HG03025 (cell line): ENCODE measurements around the gene GALNT6.

Source experiments
- ATAC-seq: cut with Tn5 transposase; IDR thresholded peaks from one replicate; pipeline ENCODE4 v1.9.1; 2021; ENCODE audit warnings: mild to moderate bottlenecking, moderate library complexity; ENCODE audit not compliant: unreplicated experiment, low FRiP score

GALNT6 gene

DNA sequence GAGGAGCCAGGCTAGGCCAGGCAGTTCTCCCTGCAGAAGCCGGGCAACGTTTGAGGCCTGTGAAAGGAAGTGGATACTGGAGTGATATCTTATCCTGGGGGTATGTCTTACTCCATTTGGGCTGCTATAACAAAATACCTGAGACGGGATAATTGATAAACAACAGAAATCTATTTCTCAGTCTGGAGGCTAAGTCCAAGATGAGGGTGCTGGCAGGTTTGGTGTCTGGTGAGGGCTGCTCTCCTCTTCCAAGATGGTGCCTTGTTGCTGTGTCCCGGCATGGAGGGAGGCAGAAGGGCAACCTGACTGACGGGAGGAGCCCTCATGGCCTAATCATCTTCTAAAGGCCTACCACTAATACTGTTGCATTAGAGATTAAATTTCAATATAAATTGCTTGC lies 15.7 kb upstream of the GALNT6 start:
- ATAC-seq = no peak

GRCh38 chr12:51406290-51406689 lies 15.1 kb upstream of the GALNT6 start:
- no peak for ATAC-seq

DNA sequence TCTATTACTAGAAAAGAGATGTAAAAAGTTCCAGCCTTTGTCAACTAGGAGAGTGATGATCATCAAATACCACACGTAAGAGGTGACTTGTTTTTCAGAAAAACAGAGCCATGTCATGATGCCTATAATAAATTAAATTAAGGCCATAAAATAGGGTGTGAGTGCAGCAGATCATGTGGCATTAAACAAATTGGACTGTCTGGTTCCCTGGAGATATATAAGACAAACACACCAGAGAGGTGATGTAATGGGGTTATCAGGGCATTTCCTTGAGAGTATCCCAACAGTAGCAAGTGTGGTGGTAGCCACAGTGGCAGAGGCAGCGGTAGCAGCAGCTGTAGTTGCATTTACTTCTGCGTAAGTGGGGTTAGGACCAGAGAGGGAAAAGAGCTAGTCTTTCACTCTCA lies 14.6 kb upstream of the GALNT6 start:
- ATAC-seq = no peak

DNA sequence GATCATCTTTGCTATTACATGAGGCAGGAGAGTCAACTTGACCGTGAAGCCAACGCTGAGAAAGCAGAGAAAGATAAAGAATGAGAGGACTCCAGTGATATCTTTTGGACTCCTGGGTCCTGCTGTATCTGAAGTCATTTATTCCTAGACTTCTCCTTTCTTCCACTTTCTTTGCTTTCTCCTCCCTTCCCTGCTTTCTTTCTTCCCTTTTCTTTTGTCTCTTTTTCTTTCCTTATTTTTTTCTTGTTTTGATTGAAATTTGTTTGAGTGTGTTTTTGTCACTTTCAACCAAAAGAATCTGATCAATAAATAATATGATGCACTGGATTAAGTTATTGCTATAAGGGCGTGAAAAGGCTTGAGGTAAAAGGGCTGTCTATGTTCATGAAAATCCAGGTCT lies 13.4 kb upstream of the GALNT6 start:
- no peak for ATAC-seq

DNA sequence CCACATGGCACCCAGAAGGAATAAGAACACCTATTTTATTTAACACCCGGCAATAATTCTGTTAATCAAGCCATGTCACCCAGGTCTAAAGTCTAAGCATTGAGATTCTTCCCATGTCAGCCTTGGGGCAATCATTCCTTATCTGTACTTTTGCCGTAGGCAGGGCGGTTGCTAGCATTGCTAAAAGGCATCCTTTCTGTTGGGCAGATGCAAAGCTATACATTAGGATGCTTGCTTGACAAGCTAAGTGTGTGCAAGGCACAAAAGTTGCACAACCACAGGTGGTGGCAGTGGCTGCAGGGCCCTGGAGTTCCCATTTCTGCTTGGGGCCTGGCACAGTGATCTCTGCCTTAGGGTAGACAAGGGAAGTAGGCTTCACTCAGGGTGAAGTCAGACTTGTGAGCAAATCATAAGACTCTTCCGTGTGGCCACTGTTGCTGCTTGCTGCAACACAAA lies 12.5 kb upstream of the GALNT6 start:
- ATAC-seq = no peak

DNA sequence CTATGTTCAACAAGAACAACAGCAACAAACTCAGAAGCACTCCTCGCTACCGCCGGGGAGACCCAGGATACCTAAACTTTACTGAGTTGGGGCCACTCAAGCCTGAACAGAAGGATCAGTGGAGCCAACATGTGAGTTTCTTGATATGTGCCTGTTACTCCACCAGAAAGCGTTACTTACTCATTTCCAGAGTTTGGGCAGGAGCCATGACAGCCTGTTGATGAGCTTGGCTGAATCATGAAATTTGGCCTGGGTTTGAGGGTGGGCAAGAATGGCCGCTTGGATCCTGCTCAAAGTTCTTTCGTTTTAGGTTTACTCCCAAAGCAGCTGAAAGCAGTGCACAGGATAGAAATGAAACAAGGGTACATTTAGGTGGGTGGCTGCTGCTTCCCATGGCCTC lies 12.0 kb upstream of the GALNT6 start:
- ATAC-seq = no peak

DNA sequence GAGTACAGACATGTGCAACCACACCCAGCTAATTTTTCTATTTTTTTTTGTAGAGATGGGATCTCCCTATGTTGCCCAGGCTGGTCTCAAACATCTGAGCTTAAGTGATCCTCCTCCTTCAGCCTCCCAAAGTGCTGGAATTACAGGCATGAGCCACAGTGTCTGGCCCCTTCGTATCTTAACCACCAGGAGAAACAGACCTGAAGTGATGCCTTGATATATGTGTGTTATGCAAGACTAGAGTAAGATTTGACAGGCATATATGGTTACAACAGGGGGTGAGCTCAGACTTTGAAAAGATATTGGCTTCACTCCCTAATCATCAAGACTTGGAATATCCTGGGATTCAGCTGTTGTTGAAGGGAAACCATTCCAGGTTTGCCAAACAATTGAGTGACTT lies 10.7 kb upstream of the GALNT6 start:
- no peak for ATAC-seq

- ATAC-seq = no peak
Observed at GRCh38 chr12:51401486-51401885, 10.3 kb upstream of the GALNT6 start.

DNA sequence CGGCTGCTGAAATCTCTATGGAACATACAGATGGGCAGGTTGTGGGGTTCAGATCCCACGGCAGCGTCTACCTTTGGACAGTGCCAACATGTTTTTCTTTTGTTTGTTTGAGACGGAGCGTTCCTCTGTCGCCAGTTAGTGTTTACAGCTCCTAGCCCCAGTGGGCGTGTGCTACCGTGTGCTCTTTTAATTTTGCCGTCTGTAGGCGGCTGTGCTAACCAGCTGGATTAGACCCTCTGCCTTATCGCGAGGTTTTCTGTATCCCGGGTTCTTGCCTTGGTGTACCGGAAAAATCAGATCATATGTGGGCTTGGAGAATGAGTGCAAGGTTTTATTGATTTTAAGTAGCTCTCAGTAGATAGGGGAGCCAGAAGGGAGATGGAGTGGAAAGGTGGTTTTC lies 9.8 kb upstream of the GALNT6 start:
- no peak for ATAC-seq

- ATAC-seq = no peak
Observed at GRCh38 chr12:51399891-51400290, 8.7 kb upstream of the GALNT6 start.

DNA sequence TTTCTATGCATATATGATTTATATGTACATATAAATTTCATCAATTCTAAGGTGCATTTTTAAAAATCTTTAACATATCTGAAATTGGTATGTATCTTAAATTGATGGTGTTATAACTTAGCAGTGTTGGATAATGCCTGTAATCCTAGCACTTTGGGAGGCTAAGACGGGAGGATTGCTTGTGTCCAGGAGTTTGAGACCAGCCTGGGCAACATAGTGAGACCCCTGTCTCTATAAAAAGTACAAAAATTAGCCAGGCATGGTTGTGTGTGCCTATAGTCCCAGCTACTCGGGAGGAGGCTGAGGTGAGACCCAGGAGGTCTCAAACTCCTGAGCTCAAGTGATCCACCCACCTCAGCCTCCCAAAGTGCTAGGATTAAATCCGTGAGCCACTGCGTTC lies 6.5 kb upstream of the GALNT6 start:
- ATAC-seq = no peak

- ATAC-seq = no peak
Observed at GRCh38 chr12:51395283-51396230, 4.4 kb upstream of the GALNT6 start.

DNA sequence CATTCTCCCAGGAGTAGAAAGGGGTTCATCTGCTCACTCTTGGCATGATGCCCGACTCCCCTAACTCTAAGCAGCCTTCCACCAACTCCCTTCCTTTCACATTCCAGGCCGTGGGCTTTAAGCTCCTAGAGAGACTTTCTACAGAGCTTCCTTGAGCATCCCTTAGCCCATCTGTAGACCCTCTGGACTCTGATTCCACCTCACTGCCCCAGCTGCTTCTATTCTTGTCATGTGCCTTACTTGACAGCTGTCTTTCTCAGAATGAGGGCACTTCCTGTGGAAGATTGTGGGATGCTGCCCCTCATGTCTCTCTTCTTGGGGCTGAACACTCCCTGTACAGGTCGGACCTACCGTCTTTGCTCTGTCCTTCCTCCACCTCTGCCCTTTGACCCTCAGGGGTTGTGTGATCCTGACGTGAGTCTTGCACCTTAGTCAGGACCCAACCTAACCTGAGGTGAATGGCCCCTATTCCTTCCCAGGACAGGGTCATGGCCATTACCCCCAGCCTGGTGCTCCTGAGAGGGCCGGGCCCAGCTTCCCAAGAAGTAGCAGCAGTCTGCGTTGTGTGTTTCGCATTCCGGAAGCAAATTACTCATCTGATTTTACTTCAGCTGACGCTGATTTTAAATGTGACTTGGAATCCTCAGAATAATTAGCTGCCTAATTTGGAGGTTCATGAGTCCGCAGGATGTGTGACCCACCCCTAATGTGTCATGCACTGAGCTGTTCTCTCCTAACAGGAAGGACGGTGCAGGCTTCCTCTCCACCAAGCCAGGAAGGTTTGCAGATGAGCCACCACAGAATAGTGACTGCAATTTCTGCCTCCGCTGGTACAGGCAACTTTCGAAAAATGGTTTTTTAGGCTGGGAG lies 2.7 kb upstream of the GALNT6 start:
- no peak for ATAC-seq

- no peak for ATAC-seq
Observed at GRCh38 chr12:51392556-51393237, 1.5 kb upstream of the GALNT6 start.

GRCh38 chr12:51390891-51391282 lies 319 bp downstream of the GALNT6 start:
- peak; percentile 22 for ATAC-seq

- no peak for ATAC-seq
Observed at GRCh38 chr12:51390457-51390856, 749 bp downstream of the GALNT6 start.

DNA sequence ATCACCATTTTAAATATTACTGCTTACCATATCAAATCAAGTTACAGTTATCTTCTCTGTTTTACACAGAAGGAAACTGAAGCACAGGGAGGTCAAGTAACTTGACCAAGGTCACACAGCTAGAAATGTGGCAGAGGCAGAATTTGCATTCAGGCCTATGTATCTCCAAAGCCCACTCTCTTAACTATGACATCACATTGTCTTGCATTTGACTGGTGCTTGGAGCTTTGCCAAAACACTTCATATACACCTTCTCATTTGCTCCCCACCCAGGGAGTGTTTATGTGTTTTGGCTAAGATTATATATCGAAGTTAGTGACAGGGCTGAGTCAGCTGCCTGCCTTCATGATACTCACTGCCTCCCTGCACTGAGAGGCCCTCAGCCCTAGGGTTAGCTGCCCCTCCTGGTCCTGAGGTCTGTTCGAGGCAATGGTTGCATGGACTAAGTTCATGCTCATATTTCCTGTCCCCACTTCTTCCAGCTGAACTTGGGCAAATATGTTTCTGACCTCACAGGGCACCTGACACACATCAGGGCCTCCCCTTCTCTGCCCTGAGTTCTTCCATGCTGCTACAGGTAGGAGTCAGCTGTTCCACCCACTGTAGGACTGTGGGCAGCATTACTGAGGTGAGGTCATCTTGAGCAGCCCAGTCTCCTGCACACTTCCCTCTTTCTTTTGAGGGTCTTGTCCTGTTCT lies 1.8 kb downstream of the GALNT6 start:
- no peak for ATAC-seq

GRCh38 chr12:51388846-51389245 lies 2.4 kb downstream of the GALNT6 start:
- ATAC-seq = no peak

DNA sequence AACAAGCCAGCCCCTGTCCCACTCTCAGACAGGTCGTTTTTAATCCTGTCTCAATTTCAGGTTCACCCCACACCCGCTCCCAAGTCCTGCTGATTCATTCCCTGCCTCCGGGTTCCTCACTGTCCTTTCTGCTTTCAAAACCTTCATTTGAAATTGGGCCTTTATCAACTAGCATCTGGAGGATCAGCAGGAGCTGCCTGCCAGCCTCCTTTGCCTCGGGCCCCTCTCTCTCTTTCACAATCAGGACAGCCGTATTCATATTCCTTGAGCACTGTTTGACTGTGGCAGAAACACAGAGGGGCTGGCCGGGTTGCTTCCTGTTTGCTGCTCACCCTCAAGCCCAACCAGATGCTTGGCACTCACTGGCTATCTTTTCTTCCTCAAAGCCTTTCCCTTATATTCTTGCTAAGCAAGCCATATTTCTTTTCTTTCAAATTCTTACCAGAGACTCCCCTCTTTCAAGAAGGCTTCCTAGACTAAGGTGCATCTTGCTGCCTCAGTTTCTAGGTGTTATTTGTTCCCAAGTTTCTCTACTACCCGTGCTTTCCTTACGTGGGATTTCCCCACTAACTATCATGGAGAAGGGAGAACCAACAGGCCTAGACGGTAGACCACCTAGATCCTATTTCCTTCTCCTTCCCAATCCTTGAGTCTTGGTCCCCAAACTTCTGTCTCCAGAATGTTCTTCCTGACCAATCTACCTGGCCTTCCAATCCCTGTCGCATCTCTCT lies 3.0 kb downstream of the GALNT6 start:
- no peak for ATAC-seq

DNA sequence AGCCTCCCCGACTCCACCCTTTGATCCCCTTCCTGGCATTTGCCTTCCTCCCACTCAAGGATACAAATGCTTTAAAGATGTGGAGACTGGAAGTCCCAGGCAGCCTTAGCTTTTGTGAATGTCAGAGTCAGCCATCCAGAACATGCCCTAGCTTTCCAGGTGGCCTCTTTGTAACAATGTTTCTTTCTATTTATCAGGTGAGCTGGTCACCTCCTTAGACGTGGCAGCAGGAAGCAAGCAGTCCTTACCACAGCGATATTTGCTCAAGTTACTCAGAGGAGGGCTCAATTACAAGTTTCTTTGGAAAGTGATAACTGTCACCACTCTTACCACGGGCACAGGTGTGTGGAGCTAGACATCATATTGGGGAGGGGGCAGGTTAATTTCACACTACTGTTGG lies 4.9 kb downstream of the GALNT6 start:
- no peak for ATAC-seq
